Caco-2 (cell line): Measurements from ENCODE around the gene NCOA4. TPM values are rescaled to one million over a fixed set of nuclear protein-coding genes. Genes with fewer than 3 reads are reported as not detected.
A peak's percentile ranks its signal among the peaks of the same experiment; 100 is the strongest.

ENCODE experiments used
- Bru-seq: library from RNA; stranded (reverse); fragments of 400-500 nt; gene quantifications from one replicate; lab custom pipeline; 2021; lab: Mats Ljungman, UMichigan
- BruChase-seq, 2 experiments: library from RNA; stranded (reverse); fragments of 400-500 nt; gene quantifications; one replicate each; lab custom pipeline; 2021; lab: Mats Ljungman, UMichigan
- BruUV-seq: library from RNA; stranded (reverse); fragments of 400-500 nt; replicated peaks from 2 replicates; lab custom pipeline; 2021; lab: Mats Ljungman, UMichigan
- CTCF ChIA-PET: fragments of 300-600 bp; sonication (Branson Sonifier 250); formaldehyde crosslinking; loops from one replicate; lab custom pipeline; 2022; ENCODE audit warnings: antibody characterized with exemption; lab: Charles Lee
- POLR2A ChIA-PET: fragments of 300-600 bp; sonication (Branson Sonifier 250); formaldehyde crosslinking; loops from one replicate; lab custom pipeline; 2022; ENCODE audit warnings: antibody characterized with exemption; lab: Charles Lee
- DNase-seq, 2 experiments: peaks; one replicate each; pipeline versions ENCODE4 v3.0.0 to v3.0.0-alpha.2; 2020 to 2022
- H3K27me3 ChIP-seq: replicated peaks from 2 replicates; pipeline ENCODE4 v1.6.0; 2011; ENCODE audit warnings: low read length; ENCODE audit not compliant: control insufficient read depth, insufficient read depth
- H3K36me3 ChIP-seq: 2 replicates; pipeline ENCODE4 v1.5.1; 2011; ENCODE audit warnings: low read length; ENCODE audit not compliant: control insufficient read depth, insufficient read depth
- H3K4me1 ChIP-seq: fragments of 250-450 bp; sonication (Bioruptor Pico); 2 replicates; pipeline ENCODE4 v1.5.1; 2020; ENCODE audit warnings: mild to moderate bottlenecking
- H3K4me3 ChIP-seq: 2 replicates; pipeline ENCODE4 v1.5.1; 2011; ENCODE audit warnings: low read depth, mild to moderate bottlenecking, control low read depth, low read length
- H3K9me3 ChIP-seq: fragments of 250-450 bp; sonication (Bioruptor Pico); 2 replicates; pipeline ENCODE4 v1.5.1; 2020; ENCODE audit warnings: mild to moderate bottlenecking, moderate library complexity
- H3K27ac Mint-ChIP-seq: one replicate; pipeline ENCODE4 v1.8.0; 2022; ENCODE audit warnings: mixed read lengths; ENCODE audit not compliant: unreplicated experiment
- H3K27me3 Mint-ChIP-seq: one replicate; pipeline ENCODE4 v1.8.0; 2022; ENCODE audit warnings: mixed read lengths; ENCODE audit not compliant: insufficient read depth, unreplicated experiment
- H3K36me3 Mint-ChIP-seq: one replicate; pipeline ENCODE4 v1.8.0; 2022; ENCODE audit warnings: mild to moderate bottlenecking, mixed read lengths; ENCODE audit not compliant: insufficient read depth, unreplicated experiment
- H3K4me1 Mint-ChIP-seq: one replicate; pipeline ENCODE4 v1.8.0; 2022; ENCODE audit warnings: low read depth, mixed read lengths; ENCODE audit not compliant: unreplicated experiment
- H3K4me3 Mint-ChIP-seq: one replicate; pipeline ENCODE4 v1.8.0; 2022; ENCODE audit warnings: mild to moderate bottlenecking, moderate library complexity, mixed read lengths; ENCODE audit not compliant: unreplicated experiment
- H3K9me3 Mint-ChIP-seq: one replicate; pipeline ENCODE4 v1.8.0; 2022; ENCODE audit warnings: mixed read lengths; ENCODE audit not compliant: unreplicated experiment
- intact Hi-C: fragments of 100-400 bp; cut with micrococcal nuclease; formaldehyde crosslinking; loops from one replicate; pipeline ENCODE4 v1.10.0; 2022; ENCODE audit not compliant: unreplicated experiment
- long read RNA-seq: library from polyadenylated mRNA; stranded (forward); transcript quantifications from one replicate; pipeline ENCODE4 v2.0.0, GENCODE V29; 2022
- total RNA-seq: library from RNA; stranded (reverse); gene quantifications from 2 replicates; pipeline ENCODE4 v1.2.3, GENCODE V29; 2022
- TF ChIP-seq, protein P1 (sequence below), 2 experiments: fragments of 200-600 bp in 1 of 2; IDR thresholded peaks; 1 replicate in 1 of 2; 2 replicates in 1 of 2; pipeline versions ENCODE4 v1.5.1 to v1.8.0; 2011 to 2022; ENCODE audit warnings: antibody characterized with exemption in 1 of 2, control low read depth in 1 of 2, inconsistent platforms in 1 of 2, low read depth in 1 of 2, low read length in 1 of 2, mild to moderate bottlenecking in 1 of 2, moderate library complexity in 1 of 2; ENCODE audit not compliant: insufficient read depth in 1 of 2, severe bottlenecking in 1 of 2, unreplicated experiment in 1 of 2

Gene NCOA4
- total RNA-seq (139 and 142 TPM in 2 replicates), Bru-seq, nascent RNA (percentile 96 among the genes with signal in this experiment), BruChase-seq, experiment 1, labeled RNA remaining after a 2-hour chase (percentile 98 among the genes with signal in this experiment), BruChase-seq, experiment 2, labeled RNA remaining after a 6-hour chase (percentile 98 among the genes with signal in this experiment)
- long read RNA-seq, transcript NCOA4-204 (10 exons, 3,549 nt): major isoform, 209 of 296 reads
- long read RNA-seq, transcript NCOA4-207 (10 exons, 3,489 nt): minor isoform, 23 of 296 reads
- long read RNA-seq, partial matches to known transcripts: 23 of 296 reads
- long read RNA-seq, other reads (novel, unspliced or antisense): 40 of 296 reads

- no TSS peak for BruUV-seq
- intact Hi-C loops: loop anchor here (10.0 kb wide), 1 partner anchor 194 kb away; no protein-coding TSS in a partner anchor
- Histone ChIP-seq H3K36me3 (0 out of 2 replicates have a peak, but pooled peaks cover 3% of the 10 kb centered on the region), H3K4me3 (peak within 1 kb of the TSS; percentile 95), H3K9me3 (no peaks in the 10 kb centered on the region), H3K4me1 (peaks cover 49% of the 10 kb centered on the region), H3K27me3 (no peaks in the 10 kb centered on the region)
- no peaks in the 10 kb centered on the region for H3K9me3 Mint-ChIP-seq
- DNase-seq: peak; percentile 99
- H3K4me1 Mint-ChIP-seq: peaks cover 45% of the 10 kb centered on the region
- no peaks in the 10 kb centered on the region for H3K27me3 Mint-ChIP-seq
- ChIA-PET POLR2A (interaction anchor here (0.7 kb wide), 1 partner anchor 22 kb away, joined by 5 read pairs; no protein-coding TSS in a partner anchor), CTCF (interaction anchor here (0.6 kb wide), 1 partner anchor 23 kb away, joined by 3 read pairs; no protein-coding TSS in a partner anchor)
- peaks cover 30% of the 10 kb centered on the region for H3K36me3 Mint-ChIP-seq
- peak within 1 kb of the TSS; percentile 98 for H3K27ac Mint-ChIP-seq
- H3K4me3 Mint-ChIP-seq: peak within 1 kb of the TSS; percentile 100
- TF ChIP-seq, protein P1, sequence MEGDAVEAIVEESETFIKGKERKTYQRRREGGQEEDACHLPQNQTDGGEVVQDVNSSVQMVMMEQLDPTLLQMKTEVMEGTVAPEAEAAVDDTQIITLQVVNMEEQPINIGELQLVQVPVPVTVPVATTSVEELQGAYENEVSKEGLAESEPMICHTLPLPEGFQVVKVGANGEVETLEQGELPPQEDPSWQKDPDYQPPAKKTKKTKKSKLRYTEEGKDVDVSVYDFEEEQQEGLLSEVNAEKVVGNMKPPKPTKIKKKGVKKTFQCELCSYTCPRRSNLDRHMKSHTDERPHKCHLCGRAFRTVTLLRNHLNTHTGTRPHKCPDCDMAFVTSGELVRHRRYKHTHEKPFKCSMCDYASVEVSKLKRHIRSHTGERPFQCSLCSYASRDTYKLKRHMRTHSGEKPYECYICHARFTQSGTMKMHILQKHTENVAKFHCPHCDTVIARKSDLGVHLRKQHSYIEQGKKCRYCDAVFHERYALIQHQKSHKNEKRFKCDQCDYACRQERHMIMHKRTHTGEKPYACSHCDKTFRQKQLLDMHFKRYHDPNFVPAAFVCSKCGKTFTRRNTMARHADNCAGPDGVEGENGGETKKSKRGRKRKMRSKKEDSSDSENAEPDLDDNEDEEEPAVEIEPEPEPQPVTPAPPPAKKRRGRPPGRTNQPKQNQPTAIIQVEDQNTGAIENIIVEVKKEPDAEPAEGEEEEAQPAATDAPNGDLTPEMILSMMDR (IDR thresholded peaks at IDR 0.05; ENCODE audit: insufficient read depth in 1 of 2, low read depth in 1 of 2, low read length in 1 of 2, severe bottlenecking in 1 of 2, unreplicated experiment in 1 of 2): peak; percentile 87 to 98
These were observed at the start of gene NCOA4 for GRCh38 chr10:46030091-46030937. NCOA4 (minus strand) TSS chr10:46030623; CDS start chr10:46016680, 13,943 bp downstream.

DNA sequence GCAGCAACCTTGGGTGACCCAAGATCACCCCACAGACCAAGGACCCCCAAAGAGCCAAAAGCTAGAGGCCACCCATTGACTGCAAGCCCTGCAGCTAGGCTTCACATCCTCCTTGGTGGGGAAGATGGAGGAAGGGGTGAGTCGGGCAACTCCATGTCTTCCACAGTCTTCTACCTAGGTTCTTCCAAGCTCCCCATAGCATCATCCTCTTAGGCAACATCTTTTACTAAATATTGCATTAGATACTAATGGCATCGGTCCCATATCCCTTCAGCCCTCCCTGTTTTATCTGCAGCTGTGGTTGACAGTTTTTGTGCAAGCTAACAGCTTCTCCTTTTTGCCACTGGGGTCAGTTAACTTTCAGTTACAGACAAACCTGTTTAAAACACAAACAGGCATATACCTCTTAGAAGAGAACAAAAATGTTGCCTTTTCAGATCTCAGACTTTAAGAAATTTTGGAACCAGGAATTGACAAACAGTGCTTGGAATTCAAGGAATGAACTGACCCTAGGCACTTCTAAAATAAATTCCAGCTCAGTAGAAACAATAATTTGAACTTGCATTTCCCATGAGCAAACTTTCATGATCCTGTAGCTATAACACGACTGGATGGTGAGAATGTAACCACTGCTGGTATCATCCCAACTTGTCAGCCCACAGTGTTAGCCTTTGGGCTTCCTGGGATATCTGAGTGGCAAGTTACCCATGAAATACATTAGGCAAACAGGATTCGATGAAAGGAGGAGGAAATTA is 49.6 kb upstream of the NCOA4 start:
- peaks cover 6% of the 10 kb centered on the region for H3K4me1 Mint-ChIP-seq
- Histone ChIP-seq H3K36me3 (no peaks in the 10 kb centered on the region), H3K27me3 (no peaks in the 10 kb centered on the region), H3K4me3 (no peak overlapping the region), H3K4me1 (peaks cover 8% of the 10 kb centered on the region; the same call in 1 of the 2 replicates), H3K9me3 (no peaks in the 10 kb centered on the region)
- intact Hi-C loops: no loop called here
- POLR2A ChIA-PET: no interaction called here
- no peak overlapping the region for H3K27ac Mint-ChIP-seq
- BruUV-seq: no TSS peak
- no peaks in the 10 kb centered on the region for H3K36me3 Mint-ChIP-seq
- H3K27me3 Mint-ChIP-seq: no peaks in the 10 kb centered on the region
- TF ChIP-seq, protein P1 (IDR thresholded peaks at IDR 0.05; ENCODE audit: insufficient read depth in 1 of 2, low read depth in 1 of 2, low read length in 1 of 2, severe bottlenecking in 1 of 2, unreplicated experiment in 1 of 2): no peak
- DNase-seq: no peak
- no peaks in the 10 kb centered on the region for H3K9me3 Mint-ChIP-seq
- CTCF ChIA-PET: interaction anchor here (0.9 kb wide), 1 partner anchor 16 kb away, joined by 4 read pairs; no protein-coding TSS in a partner anchor
- no peak overlapping the region for H3K4me3 Mint-ChIP-seq
